Measurements from ENCODE around the gene SEC14L5. TPM values are rescaled to one million over a fixed set of nuclear protein-coding genes. Genes with fewer than 3 reads are reported as not detected.

SEC14L5 gene
- total and polyA plus RNA-seq, 10 of the 15 experiments (the other 5 are each of a cell fraction or from before 2014, with no cell fraction given) = 0.01 TPM; not detected in 9

- DNase-seq (ENCODE audit: low read depth, low spot score) (no peak), ATAC-seq (no peak), FAIRE-seq (no peak)
- Histone ChIP-seq H3K4me1 (ENCODE audit: control insufficient read depth, insufficient read depth, low read length) (no peaks in the 10 kb centered on the region), H3K9ac (ENCODE audit: control insufficient read depth, insufficient read depth, low read length) (no peak overlapping the region), H3K27ac (ENCODE audit: control insufficient read depth, insufficient read depth) (no peak overlapping the region), H3K27me3 (replicated peaks in 1 of 2; ENCODE audit: control insufficient read depth in 2 of 2, insufficient read depth in 2 of 2, low read length in 1 of 2) (peaks cover 0 to 4% of the 10 kb centered on the region in 2 experiments; a peak in 2 of 4 replicates), H3K4me2 (ENCODE audit: control insufficient read depth, insufficient read depth) (no peak overlapping the region), H4K20me1 (ENCODE audit: control insufficient read depth, insufficient read depth) (no peaks in the 10 kb centered on the region), H3K79me2 (ENCODE audit: control insufficient read depth, insufficient read depth, low read length) (no peaks in the 10 kb centered on the region), H2AFZ (ENCODE audit: control insufficient read depth, low read depth, low read length) (no peak overlapping the region), H3K4me3 (no peak overlapping the region), H3K36me3 (ENCODE audit: control insufficient read depth in 2 of 2, insufficient read depth in 2 of 2, low read length in 1 of 2) (no peaks in the 10 kb centered on the region), H3K9me3 (replicated peaks; ENCODE audit: control insufficient read depth, insufficient read depth, low read length) (no peaks in the 10 kb centered on the region; the same call in 2 of the 3 replicates)
- ChIA-PET SMC1A (ENCODE audit: uncharacterized antibody, unreplicated experiment) (no interaction called here), RAD21 (ENCODE audit: unreplicated experiment) (no interaction called here), CTCF (no interaction called here), POLR2A (no interaction called here)
- no peak for TF ChIP-seq ZNF622 (IDR thresholded peaks at IDR 0.05)
- no peak for TF ChIP-seq CUX1 (IDR thresholded peaks at IDR 0.05; ENCODE audit: insufficient replicate concordance, low read depth, low read length)
- no peak for TF ChIP-seq NFYA (IDR thresholded peaks at IDR 0.05; ENCODE audit: borderline replicate concordance, low read depth, low read length)
- no peak for TF ChIP-seq KLF5 (IDR thresholded peaks at IDR 0.05; ENCODE audit: partially characterized antibody)
- TF ChIP-seq ZSCAN29 (IDR thresholded peaks at IDR 0.05) = no peak
- no peak for TF ChIP-seq FOXM1 (IDR thresholded peaks at IDR 0.05; ENCODE audit: low read depth, low read length)
- no peak for TF ChIP-seq ZBTB40 (IDR thresholded peaks at IDR 0.05; ENCODE audit: borderline replicate concordance)
- no TSS peak for BruUV-seq (replicated peaks)
- in situ Hi-C loops (cut with MboI) (no loop called here), intact Hi-C loops (cut with micrococcal nuclease; ENCODE audit: unreplicated experiment) (no loop called here)
- 26% methylated on average over 14 of the region's 14 CpGs for WGBS (ENCODE audit: insufficient coverage, insufficient replicate concordance, low lambda C conversion rate, missing lambda C conversion rate)
Observed at GRCh38 chr16:4991754-4992153, 33.6 kb downstream of the SEC14L5 start.

Measured in GM12878 (cell line).